ENCODE data around the gene RNH1.

GRCh38 chr11:529728-530411 lies 22.8 kb upstream of the RNH1 start:
- no peak for TF ChIP-seq CTCF (IDR thresholded peaks at IDR 0.05)
- TF ChIP-seq POLR2A (IDR thresholded peaks at IDR 0.05), result no peak

Measured in body of pancreas (tissue), 4 donors.